Measurements from ENCODE around the gene SLX4IP. TPM values are rescaled to one million over a fixed set of nuclear protein-coding genes. Genes with fewer than 3 reads are reported as not detected.

SLX4IP gene
- total and polyA plus RNA-seq, 2 of the 13 experiments (the other 11 are each of a cell fraction or from before 2014, with no cell fraction given): 3.6 to 7.3 TPM

DNA sequence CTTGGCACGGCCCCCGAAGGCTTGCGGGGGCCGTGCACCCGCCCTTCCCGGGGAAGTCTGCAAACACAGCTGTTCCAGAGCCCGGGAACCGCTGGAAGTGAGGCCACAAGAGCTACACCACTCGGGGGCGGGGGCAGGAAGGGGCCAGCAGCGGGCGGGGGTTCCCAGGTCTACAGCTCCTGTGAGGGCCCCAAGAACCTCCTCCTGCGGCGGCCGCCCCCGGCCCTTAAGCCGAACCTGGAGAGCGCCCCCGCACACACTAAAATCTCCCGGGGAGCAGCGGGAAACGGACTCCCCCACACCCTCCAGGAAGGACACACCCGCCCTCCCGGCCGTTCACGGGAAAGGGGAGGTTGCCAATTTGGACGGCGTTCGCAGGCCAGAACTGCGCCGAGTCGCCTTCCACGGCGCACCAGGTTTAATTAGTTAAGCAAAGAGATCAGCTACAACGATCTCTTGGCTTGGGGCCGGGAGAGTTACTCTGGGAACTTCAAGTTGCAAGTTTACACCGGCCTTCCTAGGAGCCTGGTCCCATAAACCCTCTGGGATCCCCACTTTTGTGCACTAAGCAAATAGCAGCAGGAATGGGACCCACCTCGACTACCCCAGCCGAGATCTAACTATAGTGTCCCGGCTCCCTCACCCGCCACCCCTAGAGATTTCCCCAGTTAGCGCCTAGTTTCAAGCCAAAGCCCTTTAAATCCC lies 237.0 kb downstream of the SLX4IP start (continued):
- TF ChIP-seq ZNF710 (CRISPR knock-in tag; IDR thresholded peaks at IDR 0.05; ENCODE audit: borderline replicate concordance): 0 out of 2 replicates have a peak, but pooled peaks have one; percentile 23
- no peak for TF ChIP-seq U2AF1 (optimal IDR thresholded peaks at IDR 0.05; ENCODE audit: low read depth, low read length)
- TF ChIP-seq KDM5B (CRISPR knock-in tag; IDR thresholded peaks at IDR 0.05; ENCODE audit: borderline replicate concordance): no peak
- no peak; the same call in 1 of the 2 replicates for TF ChIP-seq ZNF83 (CRISPR knock-in tag; IDR thresholded peaks at IDR 0.05; ENCODE audit: borderline replicate concordance)
- TF ChIP-seq NPAS2 (CRISPR knock-in tag; IDR thresholded peaks at IDR 0.05; ENCODE audit: borderline replicate concordance): no peak
- TF ChIP-seq, protein P1, sequence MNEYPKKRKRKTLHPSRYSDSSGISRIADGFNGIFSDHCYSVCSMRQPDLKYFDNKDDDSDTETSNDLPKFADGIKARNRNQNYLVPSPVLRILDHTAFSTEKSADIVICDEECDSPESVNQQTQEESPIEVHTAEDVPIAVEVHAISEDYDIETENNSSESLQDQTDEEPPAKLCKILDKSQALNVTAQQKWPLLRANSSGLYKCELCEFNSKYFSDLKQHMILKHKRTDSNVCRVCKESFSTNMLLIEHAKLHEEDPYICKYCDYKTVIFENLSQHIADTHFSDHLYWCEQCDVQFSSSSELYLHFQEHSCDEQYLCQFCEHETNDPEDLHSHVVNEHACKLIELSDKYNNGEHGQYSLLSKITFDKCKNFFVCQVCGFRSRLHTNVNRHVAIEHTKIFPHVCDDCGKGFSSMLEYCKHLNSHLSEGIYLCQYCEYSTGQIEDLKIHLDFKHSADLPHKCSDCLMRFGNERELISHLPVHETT (CRISPR knock-in tag; conservative IDR thresholded peaks at IDR 0.05): no peak
- no peak for TF ChIP-seq PRMT3 (CRISPR knock-in tag; IDR thresholded peaks at IDR 0.05; ENCODE audit: borderline replicate concordance, low read depth)
- no peak for TF ChIP-seq IKZF4 (CRISPR knock-in tag; IDR thresholded peaks at IDR 0.05; ENCODE audit: borderline replicate concordance, low read depth, not compliant biosample characterization)
- no peak; the same call in 1 of the 2 replicates for TF ChIP-seq CCDC6 (CRISPR knock-in tag; IDR thresholded peaks at IDR 0.05)
- no peak for TF ChIP-seq FOXM1 (CRISPR knock-in tag; IDR thresholded peaks at IDR 0.05)
- TF ChIP-seq ZNF33A (CRISPR knock-in tag; IDR thresholded peaks at IDR 0.05; ENCODE audit: borderline replicate concordance): no peak
- TF ChIP-seq AHDC1 (CRISPR knock-in tag; IDR thresholded peaks at IDR 0.05; ENCODE audit: borderline replicate concordance): no peak
- no peak; the same call in 1 of the 2 replicates for TF ChIP-seq GATAD2A (CRISPR knock-in tag; IDR thresholded peaks at IDR 0.05)
- TF ChIP-seq NRL (CRISPR knock-in tag; IDR thresholded peaks at IDR 0.05; ENCODE audit: borderline replicate concordance): 0 out of 2 replicates have a peak, but pooled peaks have one; percentile 43
- no peak for TF ChIP-seq TBX3 (IDR thresholded peaks at IDR 0.05; ENCODE audit: borderline replicate concordance)
- TF ChIP-seq ZNF30 (CRISPR knock-in tag; IDR thresholded peaks at IDR 0.05): peak; percentile 75; the same call in 1 of the 2 replicates
- TF ChIP-seq SALL2 (CRISPR knock-in tag; IDR thresholded peaks at IDR 0.05): no peak; the same call in 1 of the 2 replicates
- TF ChIP-seq ARNT (IDR thresholded peaks at IDR 0.05): no peak
